Endometrial microvascular endothelial cells (primary cell): Measurements from ENCODE around the gene NFIC. TPM values are rescaled to one million over a fixed set of nuclear protein-coding genes. Genes with fewer than 3 reads are reported as not detected.

Experiments
- in situ Hi-C: cut with HindIII; loops from 2 replicates; pipeline ENCODE4 v1.10.0; 2017; ENCODE audit warnings: low sequenced_read_pairs, low pct_unique_long_range_greater_than_20kb; ENCODE audit errors: inconsistent ontology term
- total RNA-seq: library from RNA; depleted of rRNA; stranded (reverse); fragments of >200 nt; gene quantifications from one replicate; pipeline ENCODE4 v1.2.3, GENCODE V29; 2015; ENCODE audit errors: inconsistent ontology term

NFIC gene
- total RNA-seq, 1 donor from 2014 or later = 47.2 TPM

- in situ Hi-C loops = no loop called here
Measured at GRCh38 chr19:3456925-3457527, 90.6 kb downstream of the NFIC start.

- in situ Hi-C loops = no loop called here
Measured at GRCh38 chr19:3457528-3458228, 91.3 kb downstream of the NFIC start.

GRCh38 chr19:3458229-3459088, 92.1 kb downstream of the NFIC start:
- in situ Hi-C loops = no loop called here

GRCh38 chr19:3459089-3459881, 92.9 kb downstream of the NFIC start:
- in situ Hi-C loops = no loop called here

- in situ Hi-C loops = no loop called here
Measured at GRCh38 chr19:3459965-3460582, 93.7 kb downstream of the NFIC start.

- in situ Hi-C loops = no loop called here
Measured at GRCh38 chr19:3462991-3463713, 96.8 kb downstream of the NFIC start.

- in situ Hi-C loops = no loop called here
Measured at GRCh38 chr19:3463714-3464586, 97.6 kb downstream of the NFIC start.

- in situ Hi-C loops = no loop called here
Measured at GRCh38 chr19:3464587-3465235, 98.3 kb downstream of the NFIC start.

- in situ Hi-C loops = no loop called here
Measured at GRCh38 chr19:3465552-3465951, 99.2 kb downstream of the NFIC start.

- in situ Hi-C loops = no loop called here
Measured at GRCh38 chr19:3466635-3467034, 100.3 kb downstream of the NFIC start.

- in situ Hi-C loops = no loop called here
Measured at GRCh38 chr19:3467437-3468198, 101.2 kb downstream of the NFIC start.

- in situ Hi-C loops = no loop called here
Measured at GRCh38 chr19:3468211-3468610, 101.8 kb downstream of the NFIC start.

GRCh38 chr19:3469638-3470499, 103.5 kb downstream of the NFIC start:
- in situ Hi-C loops = no loop called here

GRCh38 chr19:3470500-3471128, 104.2 kb downstream of the NFIC start:
- in situ Hi-C loops = no loop called here
